MM.1S (cell line): ENCODE data around the gene WFIKKN1.

Experiments used
- CTCF ChIP-seq: fragments of 300-600 bp; sonication (generic); IDR thresholded peaks from 2 replicates; pipeline ENCODE4 v1.5.1; 2016; ENCODE audit warnings: antibody characterized with exemption, low read length, mixed read lengths
- EZH2 ChIP-seq: fragments of 300-600 bp; sonication (generic); optimal IDR thresholded peaks from 2 replicates; pipeline ENCODE3; 2017; ENCODE audit warnings: low read depth, mild to moderate bottlenecking, antibody characterized with exemption, low read length, mixed read lengths
- EZH2phosphoT487 ChIP-seq: fragments of 300-600 bp; sonication (generic); IDR thresholded peaks from 2 replicates; pipeline ENCODE4 v1.6.1; 2018; ENCODE audit warnings: antibody characterized with exemption, low read length

DNA sequence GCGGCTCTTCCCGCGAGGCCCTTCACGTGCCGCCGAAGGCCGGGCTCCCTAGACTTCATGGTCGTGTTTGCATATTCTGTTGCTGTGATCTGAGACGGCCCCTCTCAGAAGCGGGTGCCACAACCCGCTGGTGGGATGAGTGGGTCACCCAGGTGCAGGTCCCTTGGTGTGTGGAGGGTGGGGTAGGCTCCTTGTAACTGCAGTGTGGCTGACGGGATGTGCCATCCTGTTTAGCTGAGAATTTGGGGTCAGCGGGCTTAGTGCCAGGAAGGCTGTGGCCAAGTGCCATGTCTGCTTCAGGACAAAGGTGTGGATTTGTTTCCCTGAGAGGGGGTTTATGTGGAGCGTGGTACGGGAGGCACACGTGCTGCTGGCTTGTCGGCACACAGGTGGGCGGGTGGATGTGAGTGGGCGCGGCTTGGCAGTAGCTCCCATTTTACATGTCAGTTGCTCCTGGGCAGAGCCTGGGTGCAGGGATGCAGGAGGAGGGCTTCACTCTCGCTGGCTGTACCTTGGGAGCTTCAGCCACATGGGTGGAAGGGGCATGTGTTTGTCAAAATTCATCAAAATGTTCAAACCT is 9.2 kb upstream of the WFIKKN1 start:
- no peak for TF ChIP-seq CTCF
- no peak for TF ChIP-seq EZH2phosphoT487
- TF ChIP-seq EZH2 = no peak
